RWPE2 (cell line): ENCODE measurements around the gene EGFR.

Source experiments
- ATAC-seq: fragments of 200-7000 bp; cut with Tn5 transposase; 3 replicates; pipeline ENCODE4 v1.9.1; 2021; ENCODE audit warnings: low read depth
- DNase-seq: peaks from one replicate; pipeline ENCODE4 v3.0.0-alpha.2; 2020; ENCODE audit warnings: low spot score
- H3K27ac ChIP-seq: fragments of 450-650 bp; 2 replicates; pipeline ENCODE4 v1.5.1; 2017; ENCODE audit warnings: mild to moderate bottlenecking; ENCODE audit not compliant: poor library complexity, severe bottlenecking
- H3K27me3 ChIP-seq: fragments of 250-450 bp; sonication (Bioruptor Pico); 2 replicates; pipeline ENCODE4 v1.5.1; 2021; ENCODE audit warnings: mild to moderate bottlenecking, moderate library complexity; ENCODE audit not compliant: insufficient read depth, poor library complexity, severe bottlenecking
- H3K36me3 ChIP-seq: fragments of 250-450 bp; sonication (Bioruptor Pico); 2 replicates; pipeline ENCODE4 v1.5.1; 2020; ENCODE audit warnings: low read depth, mild to moderate bottlenecking, moderate library complexity
- H3K4me1 ChIP-seq: fragments of 250-450 bp; sonication (Bioruptor Pico); 2 replicates; pipeline ENCODE4 v1.5.1; 2021; ENCODE audit warnings: mild to moderate bottlenecking, moderate library complexity; ENCODE audit not compliant: insufficient read depth, poor library complexity, severe bottlenecking
- H3K4me3 ChIP-seq: fragments of 250-450 bp; sonication (Bioruptor Pico); 2 replicates; pipeline ENCODE4 v1.5.1; 2021; ENCODE audit warnings: mild to moderate bottlenecking, moderate library complexity; ENCODE audit not compliant: severe bottlenecking
- H3K9me3 ChIP-seq: fragments of 250-450 bp; sonication (Bioruptor Pico); 2 replicates; pipeline ENCODE4 v1.5.1; 2021; ENCODE audit warnings: mild to moderate bottlenecking, moderate library complexity; ENCODE audit not compliant: severe bottlenecking
- CTCF ChIP-seq: fragments of 450-650 bp; IDR thresholded peaks from one replicate; pipeline ENCODE4 v1.5.1; 2017; ENCODE audit warnings: mild to moderate bottlenecking, moderate library complexity; ENCODE audit not compliant: poor library complexity, severe bottlenecking

EGFR gene

GRCh38 chr7:55249332-55249731 is 230.5 kb downstream of the EGFR start:
- Histone ChIP-seq H3K36me3 (no peaks in the 10 kb centered on the region), H3K9me3 (no peaks in the 10 kb centered on the region), H3K4me3 (no peak overlapping the region), H3K27me3 (no peaks in the 10 kb centered on the region), H3K4me1 (peaks cover 20% of the 10 kb centered on the region), H3K27ac (no peak overlapping the region)
- ATAC-seq (no peak), DNase-seq (no peak)
- no peak for TF ChIP-seq CTCF

- peak; percentile 67 for TF ChIP-seq CTCF
- no peaks in the 10 kb centered on the region for H3K9me3 ChIP-seq
- no peaks in the 10 kb centered on the region for H3K36me3 ChIP-seq
- no peak overlapping the region for H3K27ac ChIP-seq
- peaks cover 17% of the 10 kb centered on the region for H3K4me1 ChIP-seq
- no peak for DNase-seq
- no peak for ATAC-seq
- no peak overlapping the region for H3K4me3 ChIP-seq
- no peaks in the 10 kb centered on the region for H3K27me3 ChIP-seq
Measured at GRCh38 chr7:55250313-55250712, 231.5 kb downstream of the EGFR start.

- H3K36me3 ChIP-seq: no peaks in the 10 kb centered on the region
- H3K4me3 ChIP-seq: no peak overlapping the region
- ATAC-seq (no peak), DNase-seq (no peak)
- H3K9me3 ChIP-seq: no peaks in the 10 kb centered on the region
- peaks cover 10% of the 10 kb centered on the region for H3K4me1 ChIP-seq
- no peaks in the 10 kb centered on the region for H3K27me3 ChIP-seq
- H3K27ac ChIP-seq: no peak overlapping the region
- no peak for TF ChIP-seq CTCF
Measured at GRCh38 chr7:55251313-55251712, 232.5 kb downstream of the EGFR start.

GRCh38 chr7:55251911-55252310 is 233.1 kb downstream of the EGFR start:
- ATAC-seq: no peak
- H3K27me3 ChIP-seq: no peaks in the 10 kb centered on the region
- no peak for TF ChIP-seq CTCF

GRCh38 chr7:55252386-55252785 is 233.6 kb downstream of the EGFR start:
- TF ChIP-seq CTCF: no peak
- H3K36me3 ChIP-seq: no peaks in the 10 kb centered on the region
- no peaks in the 10 kb centered on the region for H3K27me3 ChIP-seq
- no peak overlapping the region for H3K4me3 ChIP-seq
- ATAC-seq (no peak), DNase-seq (no peak)
- no peak overlapping the region for H3K27ac ChIP-seq
- peaks cover 3% of the 10 kb centered on the region for H3K4me1 ChIP-seq
- no peaks in the 10 kb centered on the region for H3K9me3 ChIP-seq

More at GRCh38 chr7:55251911-55252310, 233.1 kb downstream of the EGFR start:
- no peak for DNase-seq
- Histone ChIP-seq H3K9me3 (no peaks in the 10 kb centered on the region), H3K4me3 (no peak overlapping the region), H3K27ac (no peak overlapping the region), H3K4me1 (peaks cover 6% of the 10 kb centered on the region), H3K36me3 (no peaks in the 10 kb centered on the region)
